ENCODE results near the gene CFAP65. TPM values are rescaled to one million over a fixed set of nuclear protein-coding genes. Genes with fewer than 3 reads are reported as not detected.
A peak's percentile ranks its signal among the peaks of the same experiment; 100 is the strongest.

The CFAP65 gene
- total RNA-seq, 1 donor, result not detected

DNA sequence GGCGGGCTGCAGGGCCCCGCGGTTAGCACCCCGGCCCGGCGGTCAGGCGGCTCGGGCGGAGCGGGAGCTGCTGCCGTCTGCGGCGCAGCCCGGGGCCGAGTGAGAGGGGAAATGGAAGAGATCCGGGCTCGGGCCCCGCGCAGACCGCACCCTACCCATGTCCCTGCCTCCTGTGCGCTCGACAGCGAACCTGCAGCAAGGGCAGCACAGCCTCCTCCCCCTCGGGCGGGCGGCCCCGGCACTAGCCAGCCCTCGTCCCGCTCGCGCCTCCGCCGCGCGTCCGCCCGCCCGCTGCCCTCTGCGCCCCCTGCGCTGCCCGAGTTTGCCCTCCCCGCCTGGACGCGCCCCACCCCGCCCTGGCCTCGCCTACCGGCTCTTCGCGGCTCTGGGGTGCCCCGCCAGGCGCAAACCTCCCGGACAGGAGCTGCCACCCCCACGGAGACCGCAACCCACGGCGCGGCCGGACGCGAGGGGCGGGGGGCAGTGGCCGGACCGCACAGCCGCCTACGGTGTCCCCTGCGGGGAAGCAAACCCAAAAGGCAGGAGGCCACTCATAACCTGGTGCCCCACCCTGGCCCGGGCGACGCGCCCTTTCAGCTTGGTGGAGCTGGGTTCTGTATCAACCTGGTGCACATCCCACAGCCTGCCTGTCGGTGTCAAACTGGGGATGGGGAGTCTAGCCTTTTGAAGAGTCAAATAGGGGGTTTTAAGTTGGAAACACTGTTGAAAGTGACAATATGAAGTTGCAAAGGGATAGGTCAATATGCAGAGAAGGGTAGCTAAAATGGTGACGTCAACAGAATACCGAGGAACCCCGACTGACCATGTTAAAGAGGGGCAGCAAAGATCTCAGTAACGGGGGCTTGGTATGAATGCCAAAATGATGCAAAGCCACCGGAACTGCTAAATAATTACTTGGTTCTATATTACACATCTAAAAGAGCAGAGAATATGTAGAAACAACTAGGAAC lies 19.8 kb upstream of the CFAP65 start, which contains the start of gene IHH:
Gene IHH, minus strand, starts transcription at position 101 of the 971 bp plus-strand sequence. CDS start 454 bp downstream, outside the sequence.
- peak in 1 of 3 donors; percentile 30 for DNase-seq (ENCODE audit: low read depth in 2 of 3, low spot score in 2 of 3)

DNA sequence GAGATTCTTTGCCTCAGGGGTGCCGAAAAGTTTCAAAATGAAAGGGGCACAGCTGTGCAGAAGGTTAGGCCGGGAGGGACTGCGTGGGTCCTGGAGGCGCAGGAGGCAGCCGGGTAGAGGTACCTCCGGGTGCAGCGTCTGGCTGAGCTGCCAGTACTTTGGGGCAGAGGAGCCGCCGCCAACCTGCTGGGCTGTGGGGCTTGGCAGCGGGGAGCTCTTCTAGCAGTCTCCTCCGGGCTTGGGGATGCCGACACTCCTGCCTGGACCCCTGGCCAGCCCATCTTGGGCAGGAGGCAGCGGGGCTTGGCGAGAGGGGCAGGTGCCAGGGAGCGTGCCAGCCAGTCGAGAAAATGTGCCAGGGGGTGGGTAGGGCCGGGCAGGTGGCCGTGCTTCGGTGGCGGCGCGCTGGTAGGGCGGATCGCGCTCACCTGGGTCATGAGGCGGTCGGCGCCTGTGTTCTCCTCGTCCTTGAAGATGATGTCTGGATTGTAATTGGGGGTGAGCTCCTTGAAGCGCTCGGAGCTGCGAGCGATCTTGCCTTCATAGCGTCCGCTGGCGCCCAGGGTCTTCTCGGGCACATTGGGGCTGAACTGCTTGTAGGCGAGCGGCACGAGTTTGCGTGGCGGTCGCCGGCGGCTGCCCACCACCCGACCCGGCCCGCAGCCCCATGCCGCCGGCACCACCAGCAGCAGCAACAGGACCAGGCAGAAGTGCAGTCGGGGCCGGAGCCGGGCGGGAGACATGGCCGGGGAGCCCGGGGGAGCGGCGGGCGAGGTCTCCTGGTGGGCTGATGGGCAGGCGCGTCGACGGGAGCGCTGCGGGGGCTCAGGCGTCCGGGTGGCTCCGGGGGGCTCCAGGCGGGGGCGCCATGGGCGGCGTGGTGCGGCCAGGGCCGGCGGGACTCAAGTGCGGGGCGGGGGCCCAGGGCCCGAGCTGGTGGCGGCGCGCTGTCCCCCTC lies 18.7 kb upstream of the CFAP65 start:
- DNase-seq (ENCODE audit: low read depth in 2 of 3, low spot score in 2 of 3), result peak in 1 of 3 donors; percentile 34

DNA sequence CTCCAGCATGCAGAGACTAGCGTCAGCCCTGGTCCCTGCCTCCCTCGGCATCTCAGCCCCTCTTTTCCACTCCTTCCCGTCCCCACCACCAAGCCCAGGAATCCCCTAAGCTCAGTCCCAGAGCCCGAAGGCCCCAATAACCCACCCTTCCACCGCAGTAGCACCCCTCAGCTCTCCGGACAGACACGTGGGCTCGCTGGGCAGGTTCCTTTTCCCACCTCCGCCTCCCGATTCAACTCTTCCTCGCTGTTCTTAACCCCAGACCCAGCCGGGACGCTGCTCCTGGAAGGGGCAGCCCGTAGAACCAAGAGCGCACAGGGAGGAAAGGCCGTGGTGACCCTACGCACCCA lies 18.0 kb upstream of the CFAP65 start:
- DNase-seq (ENCODE audit: low read depth in 2 of 3, low spot score in 2 of 3), result no peak

DNA sequence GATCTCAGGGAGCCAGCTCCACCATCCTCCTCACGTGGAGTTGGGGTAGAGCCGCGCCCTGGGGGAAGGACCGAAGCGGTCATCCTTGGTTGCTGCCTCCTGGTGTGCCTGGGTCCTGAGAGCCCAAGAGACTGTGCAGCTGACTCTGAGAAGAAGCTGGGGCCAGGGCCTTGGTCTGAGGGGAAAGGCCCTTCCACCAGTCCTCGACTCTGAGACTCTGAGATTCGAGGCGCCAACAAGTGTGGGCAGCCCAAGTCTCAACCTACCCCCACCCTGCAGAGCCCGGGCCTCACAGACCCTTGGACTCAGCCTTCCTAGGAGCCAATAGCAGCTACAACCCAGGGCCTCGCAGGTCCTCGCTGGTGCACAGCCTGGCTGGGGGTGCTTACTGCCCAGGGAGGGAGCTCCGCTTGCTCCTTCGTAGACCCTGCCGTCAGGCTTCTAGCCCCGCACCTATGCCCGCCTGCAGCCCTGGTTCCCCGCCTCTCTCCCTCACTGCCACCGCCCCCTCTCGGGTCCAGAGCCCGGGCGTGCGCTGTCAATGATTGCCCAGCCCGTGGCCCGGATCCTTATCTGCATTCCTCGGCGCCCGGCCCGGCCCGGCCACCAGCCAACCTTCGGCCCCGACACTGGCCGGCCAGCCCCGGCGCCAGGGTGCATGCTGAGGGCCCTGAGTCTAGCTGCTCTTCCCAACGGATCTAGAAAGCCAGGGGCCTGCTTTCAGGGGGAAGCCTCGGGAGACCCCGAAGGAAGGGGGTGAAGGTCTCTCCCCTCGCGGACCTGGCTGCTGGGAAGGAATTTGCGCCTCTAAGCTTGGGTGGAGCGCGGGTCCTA lies 17.4 kb upstream of the CFAP65 start:
- DNase-seq (ENCODE audit: low read depth in 2 of 3, low spot score in 2 of 3), result no peak

DNA sequence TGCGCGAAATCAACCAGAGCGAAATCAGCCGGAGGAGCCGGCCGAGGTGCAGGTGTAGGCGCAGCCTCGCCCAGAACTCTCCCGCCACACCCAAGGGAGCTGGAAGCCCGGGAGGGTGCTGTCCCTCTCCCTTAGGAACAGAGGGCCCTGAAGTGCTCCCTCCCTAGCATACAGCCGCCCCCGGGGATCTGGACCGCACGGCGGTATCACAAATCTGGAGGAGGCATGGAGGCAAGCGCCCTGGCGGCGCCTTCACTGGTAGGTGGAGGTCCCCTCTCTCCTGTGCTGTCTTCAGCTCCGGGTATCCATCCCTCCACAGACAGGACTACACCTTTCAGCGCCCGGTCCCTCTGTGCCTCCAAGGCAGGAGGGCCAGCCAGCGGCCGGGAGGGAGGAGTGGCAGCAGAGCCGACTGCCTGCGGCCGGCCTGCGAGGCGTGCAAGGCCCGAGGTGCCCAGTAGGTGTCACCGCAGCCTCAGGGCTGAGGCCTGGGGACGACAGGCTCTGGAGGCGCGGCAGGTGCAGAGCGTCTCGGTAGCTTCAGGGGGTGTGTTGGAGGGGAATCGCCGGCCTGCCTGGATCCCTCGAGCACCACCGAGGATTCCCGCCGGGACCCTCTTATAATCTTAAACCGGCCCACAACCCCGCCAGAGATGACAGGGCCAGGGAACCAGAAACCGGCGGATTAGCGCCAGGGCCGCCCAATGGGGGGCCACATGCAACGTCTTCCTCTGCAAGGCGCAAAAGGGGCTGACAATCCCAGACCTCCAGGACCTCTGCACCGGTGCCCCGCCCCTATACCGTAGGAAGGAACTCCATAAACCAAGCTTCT lies 16.6 kb upstream of the CFAP65 start:
- DNase-seq (ENCODE audit: low read depth in 2 of 3, low spot score in 2 of 3), result peak; percentile 51 to 74 (median 67)

DNA sequence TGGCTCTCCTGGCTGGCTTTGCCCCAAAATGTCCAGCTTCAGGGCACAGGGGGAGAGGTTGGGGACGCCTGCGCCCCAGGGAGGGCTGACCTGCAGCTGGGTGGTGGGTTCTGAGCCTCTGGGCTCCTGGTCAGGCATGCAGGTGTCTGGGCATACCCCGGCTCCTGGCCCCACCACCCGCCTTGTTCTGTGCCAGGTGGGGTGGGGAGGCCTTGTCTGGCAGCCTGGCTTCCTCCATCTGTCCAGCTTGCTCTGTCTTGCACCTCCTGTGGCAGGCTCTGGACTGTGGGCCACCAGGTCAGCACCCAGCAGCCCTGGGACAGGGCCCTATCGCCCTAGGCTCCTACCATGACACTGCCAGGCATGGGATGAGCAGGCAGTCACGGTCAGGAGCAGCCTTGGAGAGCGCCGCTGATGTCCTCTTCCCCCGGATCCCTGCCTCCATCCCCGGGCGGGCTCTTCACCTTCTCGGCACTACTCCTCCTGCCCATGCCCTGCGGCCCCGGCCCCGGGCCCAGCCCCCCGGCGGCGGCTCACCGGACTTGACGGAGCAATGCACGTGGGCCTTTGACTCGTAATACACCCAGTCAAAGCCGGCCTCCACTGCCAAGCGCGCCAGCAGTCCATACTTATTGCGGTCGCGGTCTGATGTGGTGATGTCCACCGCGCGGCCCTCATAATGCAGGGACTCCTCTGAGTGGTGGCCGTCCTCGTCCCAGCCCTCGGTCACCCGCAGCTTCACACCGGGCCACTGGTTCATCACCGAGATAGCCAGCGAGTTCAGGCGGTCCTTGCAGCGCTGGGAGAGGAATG lies 15.8 kb upstream of the CFAP65 start:
- no peak for DNase-seq (ENCODE audit: low read depth in 2 of 3, low spot score in 2 of 3)

DNA sequence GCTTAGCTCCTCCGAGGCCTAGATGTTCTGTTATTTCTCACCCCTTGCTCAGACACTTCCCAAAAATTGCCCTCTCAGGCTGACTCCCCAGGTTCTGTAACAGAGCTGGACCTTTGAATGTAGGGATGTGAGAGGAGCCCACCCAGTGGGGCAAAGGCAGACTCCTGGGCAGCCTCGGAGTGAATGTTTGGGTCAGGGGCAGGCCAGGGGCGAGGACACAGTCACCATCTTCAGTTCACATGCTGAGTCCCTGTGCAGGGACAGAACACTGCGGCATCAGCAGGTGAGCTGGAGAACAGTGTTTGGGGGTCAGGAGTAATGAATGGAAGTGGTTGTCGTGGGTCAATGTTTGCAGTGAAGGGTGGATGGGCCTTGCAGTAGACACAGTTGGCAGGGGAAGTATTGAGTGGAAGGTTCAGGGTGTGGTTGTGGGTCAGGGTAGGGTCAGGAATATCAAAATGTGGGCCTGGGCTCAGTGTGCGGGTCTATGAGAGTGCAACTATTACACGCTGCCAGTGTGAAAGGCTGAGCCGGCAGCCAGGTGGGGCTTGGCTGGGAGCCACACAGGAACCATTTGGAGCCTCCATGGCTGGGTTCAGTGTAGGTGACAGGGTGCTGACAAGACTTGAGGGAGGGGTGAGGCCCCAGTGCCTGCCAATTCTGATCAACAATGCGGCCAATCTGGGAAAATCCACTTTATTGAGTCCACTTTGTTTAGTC lies 15.0 kb upstream of the CFAP65 start:
- no peak for DNase-seq (ENCODE audit: low read depth in 2 of 3, low spot score in 2 of 3)

DNA sequence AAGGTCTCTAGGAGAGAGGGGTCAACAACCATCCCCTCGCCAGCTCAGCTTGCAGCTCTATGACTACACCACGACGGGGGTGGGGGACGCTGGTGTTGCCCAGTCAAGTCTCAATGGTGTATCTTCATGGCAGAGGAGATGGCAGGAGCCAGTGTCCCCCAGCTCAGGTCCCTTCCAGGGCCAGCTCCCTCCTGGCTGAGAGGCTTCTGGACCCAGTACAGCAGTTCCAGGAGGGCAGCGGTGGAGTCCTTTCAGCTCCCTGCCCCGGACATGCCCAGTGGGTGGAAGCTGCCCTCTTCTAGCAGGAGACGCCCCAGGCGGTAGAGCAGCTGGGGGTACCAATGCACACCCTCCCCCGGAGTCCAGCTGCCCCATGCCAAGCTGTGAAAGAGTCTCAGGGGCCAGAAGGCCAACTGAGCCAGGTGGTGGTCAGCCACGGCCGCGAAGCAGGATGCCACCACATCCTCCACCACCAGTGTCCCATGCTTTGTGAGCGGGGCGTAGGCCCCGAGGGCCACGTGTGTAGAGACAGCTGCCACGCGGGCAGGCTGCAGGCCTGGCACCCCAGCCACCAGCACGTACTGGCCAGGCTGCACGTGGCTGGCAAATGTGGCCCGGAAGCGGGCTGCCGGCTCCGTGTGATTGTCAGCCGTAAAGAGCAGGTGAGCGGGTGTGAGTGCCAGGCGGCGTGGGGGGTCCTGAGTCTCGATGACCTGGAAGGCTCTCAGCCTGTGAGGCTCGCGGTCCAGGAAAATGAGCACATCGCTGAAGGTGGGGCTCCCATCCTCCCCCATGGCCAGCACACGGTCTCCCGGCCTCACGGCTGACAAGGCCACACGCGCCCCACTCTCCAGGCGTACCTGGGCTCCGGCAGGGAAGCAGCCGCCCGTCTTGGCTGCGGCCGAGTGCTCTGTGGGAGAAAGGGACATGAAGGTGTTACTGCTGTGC lies 13.9 kb upstream of the CFAP65 start:
- no peak for DNase-seq (ENCODE audit: low read depth in 2 of 3, low spot score in 2 of 3)

DNA sequence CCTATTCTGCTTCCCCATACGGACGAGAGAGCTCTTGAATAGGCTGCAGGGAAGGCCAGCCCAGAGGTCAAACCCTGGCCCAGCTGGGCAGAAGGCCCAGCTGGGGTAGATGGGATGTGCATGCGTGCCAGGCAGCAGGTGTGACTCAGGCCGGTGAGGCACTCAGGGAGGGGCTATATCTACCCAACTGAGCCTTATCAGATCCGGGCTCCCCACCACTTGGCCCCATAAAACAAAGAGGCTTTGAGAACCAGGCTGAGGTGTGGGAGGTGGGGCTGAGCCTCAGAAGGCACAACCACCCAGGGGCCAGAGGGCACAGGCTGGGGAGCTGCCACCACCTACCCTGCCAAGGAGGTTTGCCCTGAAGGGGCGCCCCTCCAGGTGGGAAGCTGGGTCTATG lies 8.0 kb upstream of the CFAP65 start:
- no peak for DNase-seq (ENCODE audit: low read depth in 2 of 3, low spot score in 2 of 3)

DNA sequence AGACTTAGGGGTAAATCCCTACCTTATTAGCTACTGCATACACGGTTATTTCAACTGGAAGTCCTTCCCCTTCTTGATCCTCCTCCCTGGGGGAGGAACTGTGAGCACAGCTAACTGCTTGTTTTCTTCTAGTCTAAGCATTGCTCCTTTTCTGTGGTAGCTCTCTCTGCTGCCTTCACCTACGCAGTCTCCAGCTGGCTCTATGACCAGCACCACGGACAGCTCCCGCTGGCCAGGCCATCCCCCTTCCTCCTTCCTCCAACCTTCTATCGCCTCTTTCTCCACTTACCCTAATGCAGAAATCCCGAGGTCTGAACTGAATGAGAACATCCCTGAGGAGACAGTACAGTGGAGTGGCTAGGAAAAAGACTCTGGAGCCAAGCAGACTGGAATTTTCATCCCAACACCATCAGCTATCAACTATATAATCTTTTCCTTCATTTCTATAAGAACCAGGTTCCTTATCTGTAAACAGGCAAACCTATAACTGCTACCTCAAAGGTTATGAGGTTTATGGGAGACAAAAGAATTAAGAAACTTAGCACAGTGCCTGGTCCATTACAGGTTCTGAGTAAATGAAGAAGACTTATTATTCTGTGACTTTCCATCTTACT lies 4.7 kb upstream of the CFAP65 start:
- DNase-seq (ENCODE audit: low read depth in 2 of 3, low spot score in 2 of 3), result peak in 1 of 3 donors; percentile 61

DNA sequence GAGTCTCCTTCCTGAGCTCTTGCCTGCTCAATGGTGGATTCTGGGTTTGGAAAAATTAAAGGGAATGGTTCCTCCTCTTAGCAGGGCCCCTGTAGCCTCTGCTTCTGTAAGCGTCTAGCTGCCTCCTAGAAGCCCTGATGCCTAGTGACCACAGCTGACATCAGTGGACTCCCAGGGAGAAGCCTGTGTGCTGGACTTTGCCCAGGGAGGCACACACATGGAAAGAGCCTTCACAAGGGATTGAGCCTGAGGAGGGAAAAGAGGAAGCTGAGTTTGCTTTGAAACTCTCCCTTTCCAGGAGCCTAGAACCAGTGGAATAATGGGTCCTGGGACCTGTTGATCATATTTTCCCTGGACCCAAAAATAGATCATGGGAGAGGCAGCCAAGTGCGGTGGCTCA lies 1.4 kb upstream of the CFAP65 start:
- no peak for DNase-seq (ENCODE audit: low read depth in 2 of 3, low spot score in 2 of 3)

DNA sequence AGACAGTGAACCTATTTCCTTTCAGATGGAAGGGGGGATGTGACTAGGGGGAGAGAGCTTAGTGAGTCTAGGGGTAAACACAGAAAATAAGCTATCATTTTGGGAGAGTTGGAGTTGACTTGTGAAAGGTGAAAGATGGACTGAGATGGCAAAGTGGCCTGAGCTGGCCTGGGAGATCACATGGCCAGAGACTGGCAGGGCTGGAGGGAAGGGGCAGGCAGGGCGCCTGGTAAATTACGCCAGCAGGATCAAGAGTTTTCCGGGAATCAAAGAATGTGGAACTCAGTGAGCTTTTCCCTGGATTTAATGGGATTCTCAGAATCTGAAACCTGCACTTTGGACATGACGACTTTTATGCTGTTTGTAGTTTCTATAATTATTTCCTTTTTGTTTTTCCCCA lies 841 bp upstream of the CFAP65 start:
- DNase-seq (ENCODE audit: low read depth in 2 of 3, low spot score in 2 of 3), result no peak

DNA sequence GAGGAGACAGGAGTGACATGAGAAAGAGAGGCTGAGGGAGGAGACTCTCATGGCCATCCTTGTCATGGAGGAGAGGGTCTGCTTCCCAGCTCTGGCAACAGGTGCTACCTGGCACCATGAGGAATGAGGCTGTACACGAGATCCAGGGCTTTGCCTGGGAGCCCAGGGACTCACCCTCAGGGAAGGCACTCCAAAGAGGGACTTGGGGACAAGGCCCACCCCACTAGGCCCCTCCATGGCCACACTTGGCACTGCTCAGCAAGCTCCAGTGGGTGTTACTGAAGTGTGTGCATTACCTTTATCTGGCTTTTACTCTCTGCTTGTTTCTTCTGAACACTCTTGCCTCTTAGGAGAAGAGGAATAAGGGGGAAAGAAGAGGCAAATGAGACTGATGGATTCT lies 2.7 kb downstream of the CFAP65 start:
- no peak for DNase-seq (ENCODE audit: low read depth in 2 of 3, low spot score in 2 of 3)

DNA sequence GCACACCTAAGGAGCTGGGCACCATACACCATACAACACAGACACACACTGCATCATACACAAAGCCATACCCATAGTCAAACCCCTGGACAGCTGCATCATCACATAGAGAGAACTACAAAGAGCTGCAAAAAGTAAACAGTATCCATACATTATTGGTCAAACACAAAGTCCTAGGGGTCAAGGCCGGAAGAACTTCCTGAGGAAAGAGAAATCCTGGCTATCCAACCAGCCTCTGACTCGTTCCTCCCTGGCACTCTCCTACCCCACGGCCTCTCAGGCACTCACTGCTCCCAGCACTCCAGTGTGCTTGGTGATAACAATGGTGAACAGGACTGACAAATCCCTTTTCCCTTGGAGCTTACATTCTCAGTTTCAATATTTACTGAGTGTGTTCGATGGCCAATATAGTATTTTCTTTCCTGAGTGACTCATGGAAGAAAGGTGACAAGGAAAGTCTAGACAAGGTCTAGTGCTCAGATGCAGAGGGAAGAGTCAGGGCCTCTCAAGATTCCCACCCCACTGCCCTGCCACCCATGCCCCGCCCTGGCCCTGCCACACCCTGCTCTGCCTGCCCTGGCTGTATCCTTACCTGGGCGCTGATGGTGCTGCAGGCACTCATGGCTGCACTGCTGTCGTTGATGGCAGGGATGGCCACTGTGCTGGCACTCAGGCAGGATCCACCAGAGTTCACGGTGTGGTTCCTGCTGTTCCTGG lies 3.4 kb downstream of the CFAP65 start:
- no peak for DNase-seq (ENCODE audit: low read depth in 2 of 3, low spot score in 2 of 3)

DNA sequence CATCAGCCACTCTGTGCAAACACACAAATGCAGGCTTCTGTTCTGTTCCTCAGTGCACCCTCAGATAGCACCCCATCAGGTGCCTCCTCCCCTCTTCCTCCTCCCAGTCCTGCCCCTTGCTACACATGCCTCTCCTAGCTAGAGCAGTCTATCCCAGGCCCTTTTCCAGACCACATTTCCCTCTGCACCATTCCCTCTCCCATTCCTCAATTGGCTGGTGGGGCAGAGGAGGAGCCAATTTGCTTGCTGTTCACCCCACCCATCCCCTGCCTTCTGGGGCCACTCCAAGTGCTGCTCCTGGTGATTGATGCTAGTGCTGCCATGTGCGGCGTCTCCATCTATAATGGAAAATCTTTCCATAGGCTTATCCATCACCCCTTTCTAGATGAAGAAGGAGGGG lies 5.4 kb downstream of the CFAP65 start:
- DNase-seq (ENCODE audit: low read depth in 2 of 3, low spot score in 2 of 3), result no peak

DNA sequence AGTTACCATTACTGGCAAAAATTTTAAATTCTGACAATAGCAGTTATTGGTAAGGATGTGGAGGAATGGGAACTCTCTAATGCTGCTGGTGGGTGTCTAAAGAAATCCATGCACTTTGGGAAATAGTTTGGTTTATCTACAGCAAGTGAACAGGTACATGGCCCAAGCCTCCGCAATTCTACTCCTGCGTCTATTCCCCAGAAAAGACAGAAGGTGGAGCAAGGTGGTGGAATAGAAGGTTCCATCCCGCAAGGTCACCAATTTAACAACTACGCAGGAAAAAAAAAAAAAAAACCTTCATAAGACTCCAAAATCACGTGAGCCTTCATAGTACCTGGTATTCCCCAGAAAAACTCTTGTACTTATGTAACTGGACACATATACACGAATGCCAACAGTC lies 6.5 kb downstream of the CFAP65 start:
- DNase-seq (ENCODE audit: low read depth in 2 of 3, low spot score in 2 of 3), result no peak
